GM20431 (cell line): ENCODE data around the gene ALG12.
"Not testable (repeated sequence)": the region's sequence is repeated elsewhere in the genome, so short reads cannot be mapped to it uniquely, and the experiment has no call there.

Experiments
- in situ Hi-C: fragments of 300-500 bp; cut with MseI, MboI; formaldehyde crosslinking; loops from one replicate; pipeline ENCODE4 v1.15.0; 2020; ENCODE audit warnings: low sequenced_read_pairs; ENCODE audit not compliant: unreplicated experiment

Gene ALG12

GRCh38 chr22:49947296-49947622, 29.0 kb upstream of the ALG12 start:
- in situ Hi-C loops = no loop called here

- in situ Hi-C loops = no loop called here
Measured at GRCh38 chr22:49946612-49947295, 28.5 kb upstream of the ALG12 start.

- in situ Hi-C loops = not testable (repeated sequence)
Measured at GRCh38 chr22:49945042-49945794, 27.0 kb upstream of the ALG12 start.

GRCh38 chr22:49944399-49944891, 26.2 kb upstream of the ALG12 start:
- in situ Hi-C loops = no loop called here

- in situ Hi-C loops = no loop called here
Measured at GRCh38 chr22:49943771-49944398, 25.6 kb upstream of the ALG12 start.

- in situ Hi-C loops = no loop called here
Measured at GRCh38 chr22:49943405-49943765, 25.1 kb upstream of the ALG12 start.

GRCh38 chr22:49942565-49943404, 24.5 kb upstream of the ALG12 start:
- in situ Hi-C loops = no loop called here

GRCh38 chr22:49941507-49942316, 23.5 kb upstream of the ALG12 start:
- in situ Hi-C loops = no loop called here

- in situ Hi-C loops = loop anchor here (10.0 kb wide), 1 partner anchor 96 kb away; no protein-coding TSS in a partner anchor
Measured at GRCh38 chr22:49938565-49939136, 20.4 kb upstream of the ALG12 start.

GRCh38 chr22:49937758-49938564, 19.7 kb upstream of the ALG12 start:
- in situ Hi-C loops = loop anchor here (10.0 kb wide), 1 partner anchor 97 kb away; no protein-coding TSS in a partner anchor

- in situ Hi-C loops = loop anchor here (10.0 kb wide), 1 partner anchor 98 kb away; no protein-coding TSS in a partner anchor
Measured at GRCh38 chr22:49936973-49937757, 18.9 kb upstream of the ALG12 start.

GRCh38 chr22:49936018-49936972, 18.1 kb upstream of the ALG12 start:
- in situ Hi-C loops = loop anchor here (10.0 kb wide), 1 partner anchor 99 kb away; no protein-coding TSS in a partner anchor

GRCh38 chr22:49935561-49935960, 17.3 kb upstream of the ALG12 start:
- in situ Hi-C loops = loop anchor here (10.0 kb wide), 1 partner anchor 99 kb away; no protein-coding TSS in a partner anchor

GRCh38 chr22:49934891-49935557, 16.8 kb upstream of the ALG12 start:
- in situ Hi-C loops = loop anchor here (10.0 kb wide), 1 partner anchor 100 kb away; no protein-coding TSS in a partner anchor

- in situ Hi-C loops = loop anchor here (10.0 kb wide), 1 partner anchor 100 kb away; no protein-coding TSS in a partner anchor
Measured at GRCh38 chr22:49934160-49934890, 16.1 kb upstream of the ALG12 start.
